Subcutaneous adipose tissue (tissue), 4 donors: ENCODE results near the gene CKS1B. TPM values are rescaled to one million over a fixed set of nuclear protein-coding genes. Genes with fewer than 3 reads are reported as not detected.

Experiments
- CTCF ChIP-seq: fragments of 450-650 bp; IDR thresholded peaks from one replicate; pipeline ENCODE4 v1.5.1; 2016; ENCODE audit warnings: low read depth, mild to moderate bottlenecking, control low read depth, antibody characterized with exemption, moderate library complexity
- total RNA-seq, 4 donors: library from RNA; depleted of rRNA; stranded (reverse); fragments of >200 nt; gene quantifications; one replicate each; pipeline ENCODE4 v1.1.0, GENCODE V29; 2016

Gene CKS1B
- total RNA-seq, 4 donors from 2014 or later: 40.3 to 77.4 (median 51.2) TPM

GRCh38 chr1:154962156-154962749 lies 12.2 kb upstream of the CKS1B start:
- TF ChIP-seq CTCF: no peak

- no peak for TF ChIP-seq CTCF
Observed at GRCh38 chr1:154962795-154963330, 11.6 kb upstream of the CKS1B start.

GRCh38 chr1:154963643-154964042 lies 10.8 kb upstream of the CKS1B start:
- no peak for TF ChIP-seq CTCF

- no peak for TF ChIP-seq CTCF
Observed at GRCh38 chr1:154964359-154964758, 10.1 kb upstream of the CKS1B start.

- TF ChIP-seq CTCF: no peak
Observed at GRCh38 chr1:154966111-154966510, 8.4 kb upstream of the CKS1B start.

GRCh38 chr1:154967331-154967950 lies 7.0 kb upstream of the CKS1B start:
- no peak for TF ChIP-seq CTCF

- no peak for TF ChIP-seq CTCF
Observed at GRCh38 chr1:154968731-154969130, 5.8 kb upstream of the CKS1B start.
